Measurements from ENCODE around the gene NABP1. TPM values are rescaled to one million over a fixed set of nuclear protein-coding genes. Genes with fewer than 3 reads are reported as not detected.

The NABP1 gene
- total and polyA plus RNA-seq, 10 of the 15 experiments (the other 5 are each of a cell fraction or from before 2014, with no cell fraction given) = 22.9 to 65.7 (median 39.9) TPM

- TF ChIP-seq NFYA (IDR thresholded peaks at IDR 0.05; ENCODE audit: borderline replicate concordance, low read depth, low read length) (no peak), RFX5 (IDR thresholded peaks at IDR 0.05; ENCODE audit: low read depth, low read length) (no peak)
- TF ChIP-seq, protein P1, sequence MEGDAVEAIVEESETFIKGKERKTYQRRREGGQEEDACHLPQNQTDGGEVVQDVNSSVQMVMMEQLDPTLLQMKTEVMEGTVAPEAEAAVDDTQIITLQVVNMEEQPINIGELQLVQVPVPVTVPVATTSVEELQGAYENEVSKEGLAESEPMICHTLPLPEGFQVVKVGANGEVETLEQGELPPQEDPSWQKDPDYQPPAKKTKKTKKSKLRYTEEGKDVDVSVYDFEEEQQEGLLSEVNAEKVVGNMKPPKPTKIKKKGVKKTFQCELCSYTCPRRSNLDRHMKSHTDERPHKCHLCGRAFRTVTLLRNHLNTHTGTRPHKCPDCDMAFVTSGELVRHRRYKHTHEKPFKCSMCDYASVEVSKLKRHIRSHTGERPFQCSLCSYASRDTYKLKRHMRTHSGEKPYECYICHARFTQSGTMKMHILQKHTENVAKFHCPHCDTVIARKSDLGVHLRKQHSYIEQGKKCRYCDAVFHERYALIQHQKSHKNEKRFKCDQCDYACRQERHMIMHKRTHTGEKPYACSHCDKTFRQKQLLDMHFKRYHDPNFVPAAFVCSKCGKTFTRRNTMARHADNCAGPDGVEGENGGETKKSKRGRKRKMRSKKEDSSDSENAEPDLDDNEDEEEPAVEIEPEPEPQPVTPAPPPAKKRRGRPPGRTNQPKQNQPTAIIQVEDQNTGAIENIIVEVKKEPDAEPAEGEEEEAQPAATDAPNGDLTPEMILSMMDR (IDR thresholded peaks at IDR 0.05 in 2 of 3, conservative IDR thresholded peaks at IDR 0.05 in 1 of 3; ENCODE audit: control insufficient read depth in 2 of 3, extremely low read depth in 1 of 3, insufficient read depth in 1 of 3, low read depth in 3 of 3, low read length in 3 of 3) = no peak
- TF ChIP-seq, protein P2, sequence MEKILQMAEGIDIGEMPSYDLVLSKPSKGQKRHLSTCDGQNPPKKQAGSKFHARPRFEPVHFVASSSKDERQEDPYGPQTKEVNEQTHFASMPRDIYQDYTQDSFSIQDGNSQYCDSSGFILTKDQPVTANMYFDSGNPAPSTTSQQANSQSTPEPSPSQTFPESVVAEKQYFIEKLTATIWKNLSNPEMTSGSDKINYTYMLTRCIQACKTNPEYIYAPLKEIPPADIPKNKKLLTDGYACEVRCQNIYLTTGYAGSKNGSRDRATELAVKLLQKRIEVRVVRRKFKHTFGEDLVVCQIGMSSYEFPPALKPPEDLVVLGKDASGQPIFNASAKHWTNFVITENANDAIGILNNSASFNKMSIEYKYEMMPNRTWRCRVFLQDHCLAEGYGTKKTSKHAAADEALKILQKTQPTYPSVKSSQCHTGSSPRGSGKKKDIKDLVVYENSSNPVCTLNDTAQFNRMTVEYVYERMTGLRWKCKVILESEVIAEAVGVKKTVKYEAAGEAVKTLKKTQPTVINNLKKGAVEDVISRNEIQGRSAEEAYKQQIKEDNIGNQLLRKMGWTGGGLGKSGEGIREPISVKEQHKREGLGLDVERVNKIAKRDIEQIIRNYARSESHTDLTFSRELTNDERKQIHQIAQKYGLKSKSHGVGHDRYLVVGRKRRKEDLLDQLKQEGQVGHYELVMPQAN (conservative IDR thresholded peaks at IDR 0.05) = no peak
- TF ChIP-seq, protein P3, sequence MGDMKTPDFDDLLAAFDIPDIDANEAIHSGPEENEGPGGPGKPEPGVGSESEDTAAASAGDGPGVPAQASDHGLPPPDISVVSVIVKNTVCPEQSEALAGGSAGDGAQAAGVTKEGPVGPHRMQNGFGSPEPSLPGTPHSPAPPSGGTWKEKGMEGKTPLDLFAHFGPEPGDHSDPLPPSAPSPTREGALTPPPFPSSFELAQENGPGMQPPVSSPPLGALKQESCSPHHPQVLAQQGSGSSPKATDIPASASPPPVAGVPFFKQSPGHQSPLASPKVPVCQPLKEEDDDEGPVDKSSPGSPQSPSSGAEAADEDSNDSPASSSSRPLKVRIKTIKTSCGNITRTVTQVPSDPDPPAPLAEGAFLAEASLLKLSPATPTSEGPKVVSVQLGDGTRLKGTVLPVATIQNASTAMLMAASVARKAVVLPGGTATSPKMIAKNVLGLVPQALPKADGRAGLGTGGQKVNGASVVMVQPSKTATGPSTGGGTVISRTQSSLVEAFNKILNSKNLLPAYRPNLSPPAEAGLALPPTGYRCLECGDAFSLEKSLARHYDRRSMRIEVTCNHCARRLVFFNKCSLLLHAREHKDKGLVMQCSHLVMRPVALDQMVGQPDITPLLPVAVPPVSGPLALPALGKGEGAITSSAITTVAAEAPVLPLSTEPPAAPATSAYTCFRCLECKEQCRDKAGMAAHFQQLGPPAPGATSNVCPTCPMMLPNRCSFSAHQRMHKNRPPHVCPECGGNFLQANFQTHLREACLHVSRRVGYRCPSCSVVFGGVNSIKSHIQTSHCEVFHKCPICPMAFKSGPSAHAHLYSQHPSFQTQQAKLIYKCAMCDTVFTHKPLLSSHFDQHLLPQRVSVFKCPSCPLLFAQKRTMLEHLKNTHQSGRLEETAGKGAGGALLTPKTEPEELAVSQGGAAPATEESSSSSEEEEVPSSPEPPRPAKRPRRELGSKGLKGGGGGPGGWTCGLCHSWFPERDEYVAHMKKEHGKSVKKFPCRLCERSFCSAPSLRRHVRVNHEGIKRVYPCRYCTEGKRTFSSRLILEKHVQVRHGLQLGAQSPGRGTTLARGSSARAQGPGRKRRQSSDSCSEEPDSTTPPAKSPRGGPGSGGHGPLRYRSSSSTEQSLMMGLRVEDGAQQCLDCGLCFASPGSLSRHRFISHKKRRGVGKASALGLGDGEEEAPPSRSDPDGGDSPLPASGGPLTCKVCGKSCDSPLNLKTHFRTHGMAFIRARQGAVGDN (IDR thresholded peaks at IDR 0.05) = no peak
- TF ChIP-seq, protein P4, sequence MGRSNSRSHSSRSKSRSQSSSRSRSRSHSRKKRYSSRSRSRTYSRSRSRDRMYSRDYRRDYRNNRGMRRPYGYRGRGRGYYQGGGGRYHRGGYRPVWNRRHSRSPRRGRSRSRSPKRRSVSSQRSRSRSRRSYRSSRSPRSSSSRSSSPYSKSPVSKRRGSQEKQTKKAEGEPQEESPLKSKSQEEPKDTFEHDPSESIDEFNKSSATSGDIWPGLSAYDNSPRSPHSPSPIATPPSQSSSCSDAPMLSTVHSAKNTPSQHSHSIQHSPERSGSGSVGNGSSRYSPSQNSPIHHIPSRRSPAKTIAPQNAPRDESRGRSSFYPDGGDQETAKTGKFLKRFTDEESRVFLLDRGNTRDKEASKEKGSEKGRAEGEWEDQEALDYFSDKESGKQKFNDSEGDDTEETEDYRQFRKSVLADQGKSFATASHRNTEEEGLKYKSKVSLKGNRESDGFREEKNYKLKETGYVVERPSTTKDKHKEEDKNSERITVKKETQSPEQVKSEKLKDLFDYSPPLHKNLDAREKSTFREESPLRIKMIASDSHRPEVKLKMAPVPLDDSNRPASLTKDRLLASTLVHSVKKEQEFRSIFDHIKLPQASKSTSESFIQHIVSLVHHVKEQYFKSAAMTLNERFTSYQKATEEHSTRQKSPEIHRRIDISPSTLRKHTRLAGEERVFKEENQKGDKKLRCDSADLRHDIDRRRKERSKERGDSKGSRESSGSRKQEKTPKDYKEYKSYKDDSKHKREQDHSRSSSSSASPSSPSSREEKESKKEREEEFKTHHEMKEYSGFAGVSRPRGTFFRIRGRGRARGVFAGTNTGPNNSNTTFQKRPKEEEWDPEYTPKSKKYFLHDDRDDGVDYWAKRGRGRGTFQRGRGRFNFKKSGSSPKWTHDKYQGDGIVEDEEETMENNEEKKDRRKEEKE (IDR thresholded peaks at IDR 0.05) = no peak
- TF ChIP-seq, protein P5, sequence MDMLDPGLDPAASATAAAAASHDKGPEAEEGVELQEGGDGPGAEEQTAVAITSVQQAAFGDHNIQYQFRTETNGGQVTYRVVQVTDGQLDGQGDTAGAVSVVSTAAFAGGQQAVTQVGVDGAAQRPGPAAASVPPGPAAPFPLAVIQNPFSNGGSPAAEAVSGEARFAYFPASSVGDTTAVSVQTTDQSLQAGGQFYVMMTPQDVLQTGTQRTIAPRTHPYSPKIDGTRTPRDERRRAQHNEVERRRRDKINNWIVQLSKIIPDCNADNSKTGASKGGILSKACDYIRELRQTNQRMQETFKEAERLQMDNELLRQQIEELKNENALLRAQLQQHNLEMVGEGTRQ (IDR thresholded peaks at IDR 0.05; ENCODE audit: borderline replicate concordance, low read depth, low read length) = no peak
These were observed 32.3 kb upstream of the NABP1 start (continued) for GRCh38 chr2:191645434-191646162.
